Measurements from ENCODE around the gene OR51F2. TPM values are rescaled to one million over a fixed set of nuclear protein-coding genes. Genes with fewer than 3 reads are reported as not detected.
"Not testable (repeated sequence)": the region's sequence is repeated elsewhere in the genome, so short reads cannot be mapped to it uniquely, and the experiment has no call there.

The OR51F2 gene
- total and polyA plus RNA-seq, 2 of the 13 experiments (the other 11 are each of a cell fraction or from before 2014, with no cell fraction given) = not detected

DNA sequence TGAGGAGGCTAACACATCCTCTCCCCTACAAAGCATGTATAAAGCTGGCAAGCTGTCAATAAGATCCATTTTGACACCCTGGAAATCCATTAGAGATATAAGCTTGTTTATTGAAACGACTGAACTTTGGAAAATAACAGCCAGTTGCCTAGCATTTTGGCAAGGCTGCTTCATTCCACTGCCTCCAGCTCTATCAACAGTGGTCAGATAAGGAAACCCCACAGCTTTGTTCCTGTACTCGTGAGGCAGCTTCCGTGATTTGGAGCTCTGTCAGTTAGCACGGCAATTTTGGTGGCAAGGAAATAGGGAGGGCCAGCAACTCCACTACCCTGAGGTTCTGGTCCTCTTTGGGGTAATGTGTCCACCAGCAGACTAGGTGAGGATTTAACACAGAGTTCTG is 29.9 kb downstream of the OR51F2 start:
- in situ Hi-C loops (cut with HindIII; ENCODE audit: extremely low pct_ligation_motif_present, low pct_unique_long_range_greater_than_20kb) (no loop called here), intact Hi-C loops (cut with micrococcal nuclease; ENCODE audit: unreplicated experiment) (no loop called here)
- Histone ChIP-seq H3K4me1 (ENCODE audit: insufficient read depth, low read length) (no peaks in the 10 kb centered on the region), H2AFZ (ENCODE audit: low read length) (no peak overlapping the region), H3K9me3 (ENCODE audit: low read length) (no peaks in the 10 kb centered on the region), H4K20me1 (ENCODE audit: insufficient read depth, low read length) (no peaks in the 10 kb centered on the region), H3K27ac (ENCODE audit: extremely low read length, insufficient read depth, low read length) (no peak overlapping the region), H3K9ac (ENCODE audit: insufficient read depth, low read depth, low read length) (no peak overlapping the region), H3K4me2 (ENCODE audit: low read depth, low read length) (no peak overlapping the region), H3K27me3 (ENCODE audit: control insufficient read depth in 1 of 2, insufficient read depth in 2 of 2, low read length in 2 of 2) (no peaks in the 10 kb centered on the region), H3K4me3 (replicated peaks in 1 of 3; ENCODE audit: insufficient read depth in 1 of 3, low read depth in 2 of 3, low read length in 3 of 3) (no peak overlapping the region), H3K36me3 (replicated peaks in 1 of 2; ENCODE audit: control insufficient read depth in 1 of 2, insufficient read depth in 2 of 2, low read length in 2 of 2) (no peaks in the 10 kb centered on the region), H3K79me2 (ENCODE audit: insufficient read depth, low read length) (no peaks in the 10 kb centered on the region)
- FAIRE-seq (no peak), ATAC-seq (no peak), DNase-seq (ENCODE audit: low spot score) (no peak)
- CTCF ChIA-PET (ENCODE audit: low intra/inter-chr PET ratio, low total read pairs) = no interaction called here
- POLR2A ChIA-PET = no interaction called here
- no TSS peak for BruUV-seq (replicated peaks)
- WGBS (ENCODE audit: low lambda C conversion rate) = 0% methylated on average over 3 of the region's 4 CpGs
- TF ChIP-seq YEATS2 (CRISPR knock-in tag; IDR thresholded peaks at IDR 0.05; ENCODE audit: borderline replicate concordance) (no peak), ZNF225 (CRISPR knock-in tag; IDR thresholded peaks at IDR 0.05) (no peak), ZNF713 (CRISPR knock-in tag; IDR thresholded peaks at IDR 0.05) (no peak), PHF8 (CRISPR knock-in tag; IDR thresholded peaks at IDR 0.05) (no peak), ZNF343 (CRISPR knock-in tag; IDR thresholded peaks at IDR 0.05) (no peak), LCORL (IDR thresholded peaks at IDR 0.05) (no peak), LCORL (CRISPR knock-in tag; IDR thresholded peaks at IDR 0.05) (no peak), ZNF292 (CRISPR knock-in tag; IDR thresholded peaks at IDR 0.05; ENCODE audit: borderline replicate concordance, low read depth) (no peak), MXD4 (CRISPR knock-in tag; IDR thresholded peaks at IDR 0.05) (no peak), TARDBP (CRISPR knock-in tag; IDR thresholded peaks at IDR 0.05) (no peak)
- TF ChIP-seq, protein P1, sequence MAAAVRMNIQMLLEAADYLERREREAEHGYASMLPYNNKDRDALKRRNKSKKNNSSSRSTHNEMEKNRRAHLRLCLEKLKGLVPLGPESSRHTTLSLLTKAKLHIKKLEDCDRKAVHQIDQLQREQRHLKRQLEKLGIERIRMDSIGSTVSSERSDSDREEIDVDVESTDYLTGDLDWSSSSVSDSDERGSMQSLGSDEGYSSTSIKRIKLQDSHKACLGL (CRISPR knock-in tag; IDR thresholded peaks at IDR 0.05) = no peak
- TF ChIP-seq, protein P2, sequence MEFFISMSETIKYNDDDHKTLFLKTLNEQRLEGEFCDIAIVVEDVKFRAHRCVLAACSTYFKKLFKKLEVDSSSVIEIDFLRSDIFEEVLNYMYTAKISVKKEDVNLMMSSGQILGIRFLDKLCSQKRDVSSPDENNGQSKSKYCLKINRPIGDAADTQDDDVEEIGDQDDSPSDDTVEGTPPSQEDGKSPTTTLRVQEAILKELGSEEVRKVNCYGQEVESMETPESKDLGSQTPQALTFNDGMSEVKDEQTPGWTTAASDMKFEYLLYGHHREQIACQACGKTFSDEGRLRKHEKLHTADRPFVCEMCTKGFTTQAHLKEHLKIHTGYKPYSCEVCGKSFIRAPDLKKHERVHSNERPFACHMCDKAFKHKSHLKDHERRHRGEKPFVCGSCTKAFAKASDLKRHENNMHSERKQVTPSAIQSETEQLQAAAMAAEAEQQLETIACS (CRISPR knock-in tag; IDR thresholded peaks at IDR 0.05) = no peak
- TF ChIP-seq, protein P3, sequence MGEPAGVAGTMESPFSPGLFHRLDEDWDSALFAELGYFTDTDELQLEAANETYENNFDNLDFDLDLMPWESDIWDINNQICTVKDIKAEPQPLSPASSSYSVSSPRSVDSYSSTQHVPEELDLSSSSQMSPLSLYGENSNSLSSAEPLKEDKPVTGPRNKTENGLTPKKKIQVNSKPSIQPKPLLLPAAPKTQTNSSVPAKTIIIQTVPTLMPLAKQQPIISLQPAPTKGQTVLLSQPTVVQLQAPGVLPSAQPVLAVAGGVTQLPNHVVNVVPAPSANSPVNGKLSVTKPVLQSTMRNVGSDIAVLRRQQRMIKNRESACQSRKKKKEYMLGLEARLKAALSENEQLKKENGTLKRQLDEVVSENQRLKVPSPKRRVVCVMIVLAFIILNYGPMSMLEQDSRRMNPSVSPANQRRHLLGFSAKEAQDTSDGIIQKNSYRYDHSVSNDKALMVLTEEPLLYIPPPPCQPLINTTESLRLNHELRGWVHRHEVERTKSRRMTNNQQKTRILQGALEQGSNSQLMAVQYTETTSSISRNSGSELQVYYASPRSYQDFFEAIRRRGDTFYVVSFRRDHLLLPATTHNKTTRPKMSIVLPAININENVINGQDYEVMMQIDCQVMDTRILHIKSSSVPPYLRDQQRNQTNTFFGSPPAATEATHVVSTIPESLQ (CRISPR knock-in tag; conservative IDR thresholded peaks at IDR 0.05) = no peak
- TF ChIP-seq, protein P4, sequence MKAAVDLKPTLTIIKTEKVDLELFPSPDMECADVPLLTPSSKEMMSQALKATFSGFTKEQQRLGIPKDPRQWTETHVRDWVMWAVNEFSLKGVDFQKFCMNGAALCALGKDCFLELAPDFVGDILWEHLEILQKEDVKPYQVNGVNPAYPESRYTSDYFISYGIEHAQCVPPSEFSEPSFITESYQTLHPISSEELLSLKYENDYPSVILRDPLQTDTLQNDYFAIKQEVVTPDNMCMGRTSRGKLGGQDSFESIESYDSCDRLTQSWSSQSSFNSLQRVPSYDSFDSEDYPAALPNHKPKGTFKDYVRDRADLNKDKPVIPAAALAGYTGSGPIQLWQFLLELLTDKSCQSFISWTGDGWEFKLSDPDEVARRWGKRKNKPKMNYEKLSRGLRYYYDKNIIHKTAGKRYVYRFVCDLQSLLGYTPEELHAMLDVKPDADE (CRISPR knock-in tag; IDR thresholded peaks at IDR 0.05) = no peak
- TF ChIP-seq, protein P5, sequence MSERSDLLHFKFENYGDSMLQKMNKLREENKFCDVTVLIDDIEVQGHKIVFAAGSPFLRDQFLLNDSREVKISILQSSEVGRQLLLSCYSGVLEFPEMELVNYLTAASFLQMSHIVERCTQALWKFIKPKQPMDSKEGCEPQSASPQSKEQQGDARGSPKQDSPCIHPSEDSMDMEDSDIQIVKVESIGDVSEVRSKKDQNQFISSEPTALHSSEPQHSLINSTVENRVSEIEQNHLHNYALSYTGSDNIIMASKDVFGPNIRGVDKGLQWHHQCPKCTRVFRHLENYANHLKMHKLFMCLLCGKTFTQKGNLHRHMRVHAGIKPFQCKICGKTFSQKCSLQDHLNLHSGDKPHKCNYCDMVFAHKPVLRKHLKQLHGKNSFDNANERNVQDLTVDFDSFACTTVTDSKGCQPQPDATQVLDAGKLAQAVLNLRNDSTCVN (CRISPR knock-in tag; IDR thresholded peaks at IDR 0.05; ENCODE audit: borderline replicate concordance) = no peak

DNA sequence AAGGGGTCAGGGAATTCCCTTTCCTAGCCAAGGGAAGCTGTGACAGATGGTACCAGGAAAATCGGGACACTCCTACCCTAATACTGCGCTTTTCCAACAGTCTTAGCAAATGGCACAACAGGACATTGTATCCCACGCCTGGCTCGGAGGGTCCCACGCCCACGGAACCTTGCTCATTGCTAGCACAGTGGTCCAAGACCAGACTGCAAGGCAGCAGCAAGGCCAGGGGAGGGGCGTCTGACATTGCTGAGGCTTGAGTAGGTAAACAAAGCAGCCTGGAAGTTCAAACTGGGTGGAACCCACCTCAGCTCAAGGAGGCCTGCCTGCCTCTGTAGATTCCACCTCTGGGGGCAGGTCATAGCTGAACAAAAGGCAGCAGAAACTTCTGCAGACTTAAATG is 33.2 kb downstream of the OR51F2 start:
- H3K9ac ChIP-seq (ENCODE audit: insufficient read depth, low read depth, low read length); H4K20me1 ChIP-seq (ENCODE audit: insufficient read depth, low read length); H3K4me1 ChIP-seq (ENCODE audit: insufficient read depth, low read length); ATAC-seq; CTCF ChIA-PET (ENCODE audit: low intra/inter-chr PET ratio, low total read pairs); H3K27me3 ChIP-seq (ENCODE audit: control insufficient read depth in 1 of 2, insufficient read depth in 2 of 2, low read length in 2 of 2); H3K36me3 ChIP-seq (replicated peaks in 1 of 2; ENCODE audit: control insufficient read depth in 1 of 2, insufficient read depth in 2 of 2, low read length in 2 of 2); POLR2A ChIA-PET; in situ Hi-C loops (cut with HindIII; ENCODE audit: extremely low pct_ligation_motif_present, low pct_unique_long_range_greater_than_20kb); H3K4me2 ChIP-seq (ENCODE audit: low read depth, low read length); intact Hi-C loops (cut with micrococcal nuclease; ENCODE audit: unreplicated experiment); H3K79me2 ChIP-seq (ENCODE audit: insufficient read depth, low read length); H3K27ac ChIP-seq (ENCODE audit: extremely low read length, insufficient read depth, low read length); H2AFZ ChIP-seq (ENCODE audit: low read length); FAIRE-seq; H3K9me3 ChIP-seq (ENCODE audit: low read length); DNase-seq (ENCODE audit: low spot score); BruUV-seq (replicated peaks); H3K4me3 ChIP-seq (replicated peaks in 1 of 3; ENCODE audit: insufficient read depth in 1 of 3, low read depth in 2 of 3, low read length in 3 of 3): not testable (repeated sequence)
- 27% methylated on average over 7 of the region's 7 CpGs for WGBS (ENCODE audit: low lambda C conversion rate)

All from HepG2 (cell line).